ENCODE results near the gene HINT1.
"Not testable (repeated sequence)": the region's sequence is repeated elsewhere in the genome, so short reads cannot be mapped to it uniquely, and the experiment has no call there.

Gene HINT1

DNA sequence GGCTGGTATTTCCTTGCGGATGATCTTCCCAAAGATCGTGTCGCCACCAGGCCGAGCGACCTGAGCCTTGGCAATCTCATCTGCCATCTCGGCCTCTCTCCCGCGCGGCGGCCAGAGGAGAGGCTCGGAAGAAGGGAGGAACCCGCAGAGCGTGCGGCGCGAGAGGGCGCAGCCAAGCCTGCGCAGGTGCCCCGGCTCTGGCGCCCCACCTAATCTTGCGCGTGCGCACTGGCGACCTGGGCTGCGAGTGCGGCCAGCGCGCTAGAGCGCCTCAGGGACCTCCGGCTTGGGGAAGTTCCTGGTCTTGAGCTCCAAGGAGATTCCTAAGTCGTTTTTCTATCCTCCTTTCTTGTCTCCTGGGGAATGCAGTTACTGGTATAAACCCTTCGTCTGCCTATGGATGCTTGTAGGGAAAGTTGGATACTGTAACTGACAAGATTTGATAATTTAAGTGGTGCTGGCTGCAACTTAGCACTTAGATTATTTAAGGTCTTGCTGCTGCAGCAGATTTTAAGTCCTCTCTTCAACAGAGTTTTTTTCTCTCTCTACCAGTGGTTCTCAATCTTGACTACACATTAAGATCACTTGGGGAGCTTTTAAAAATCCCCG, at the start of gene HINT1:
HINT1 (minus strand) TSS at position 138 of the 609 bp plus-strand sequence; CDS start at position 87, 51 bp downstream.
- DNase-seq (ENCODE audit: low read depth in 2 of 2), result peak; percentile 84 to 89

DNA sequence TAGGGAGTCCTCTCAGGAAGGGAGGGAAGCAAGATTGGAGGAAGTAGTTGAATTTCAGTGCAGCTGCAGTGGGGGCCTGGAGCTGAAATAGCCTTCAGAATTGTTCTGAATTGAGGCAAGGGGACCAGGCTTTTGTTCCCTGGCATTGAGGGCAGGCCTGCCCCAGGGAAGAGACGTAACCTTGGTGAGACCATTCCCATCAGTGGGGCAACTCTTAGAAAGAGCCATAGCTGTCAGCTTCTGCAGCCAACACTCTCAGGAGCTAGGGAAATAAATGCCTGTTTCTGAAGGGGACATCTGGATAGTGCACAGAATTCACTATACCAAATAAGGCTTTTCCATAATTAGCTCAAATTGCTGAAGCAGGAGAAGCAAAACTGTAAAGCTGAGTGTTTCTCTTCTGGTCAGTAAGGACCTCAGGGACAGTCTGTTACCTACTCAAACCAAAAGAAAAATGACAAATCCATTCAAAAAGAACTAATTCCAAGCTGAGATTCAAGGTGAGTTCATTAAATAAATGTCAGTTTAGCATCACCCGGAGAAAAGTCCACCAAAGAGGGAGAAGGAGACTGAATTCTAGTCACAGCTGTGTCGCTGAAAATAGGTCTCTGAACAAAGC, 49.7 kb upstream of the HINT1 start:
- DNase-seq (ENCODE audit: low read depth in 2 of 2), result no peak

DNA sequence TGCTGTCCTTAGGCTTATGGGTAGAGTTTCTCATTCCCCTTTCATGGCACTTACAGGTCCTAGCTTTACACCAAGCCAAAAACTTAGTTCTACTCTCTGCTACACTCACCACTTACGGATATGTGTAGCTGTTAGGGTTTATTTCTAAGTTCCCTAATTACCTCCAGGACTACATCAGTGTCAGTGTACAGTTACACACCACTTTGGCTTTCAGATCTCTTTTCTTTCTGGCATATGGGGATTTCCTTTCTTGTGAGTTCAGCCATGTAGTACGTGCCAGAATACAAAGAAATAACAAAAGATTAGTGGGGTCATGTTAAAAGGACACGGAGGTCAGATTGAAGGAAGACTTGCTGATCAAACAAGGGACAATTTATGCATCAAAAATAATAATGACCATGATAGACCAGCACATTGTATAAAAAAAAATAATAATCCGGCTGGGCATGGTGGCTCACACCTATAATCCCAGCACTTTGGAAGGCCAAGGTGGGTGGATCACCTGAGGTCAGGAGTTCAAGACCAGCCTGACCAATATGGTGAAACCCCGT, 47.5 kb upstream of the HINT1 start:
- no peak for DNase-seq (ENCODE audit: low read depth in 2 of 2)

DNA sequence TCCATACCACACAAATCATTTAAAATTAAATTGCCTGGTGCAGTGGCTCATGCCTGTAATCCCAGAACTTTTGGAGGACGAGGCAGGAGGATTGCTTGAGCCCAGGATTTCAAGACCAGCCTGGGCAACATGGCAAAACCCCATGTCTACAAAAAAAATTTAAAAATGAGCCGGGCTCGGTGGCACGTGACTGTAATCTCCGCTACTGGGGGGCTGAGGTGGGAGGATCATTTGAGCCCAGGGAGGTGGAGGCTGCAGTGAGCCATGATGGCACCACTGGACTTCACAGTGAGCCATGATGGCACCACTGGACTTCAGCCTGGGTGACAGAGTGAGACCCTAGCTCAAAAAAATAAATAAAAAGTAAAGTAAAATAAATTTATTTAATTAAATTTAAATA, 46.6 kb upstream of the HINT1 start:
- no peak for DNase-seq (ENCODE audit: low read depth in 2 of 2)

DNA sequence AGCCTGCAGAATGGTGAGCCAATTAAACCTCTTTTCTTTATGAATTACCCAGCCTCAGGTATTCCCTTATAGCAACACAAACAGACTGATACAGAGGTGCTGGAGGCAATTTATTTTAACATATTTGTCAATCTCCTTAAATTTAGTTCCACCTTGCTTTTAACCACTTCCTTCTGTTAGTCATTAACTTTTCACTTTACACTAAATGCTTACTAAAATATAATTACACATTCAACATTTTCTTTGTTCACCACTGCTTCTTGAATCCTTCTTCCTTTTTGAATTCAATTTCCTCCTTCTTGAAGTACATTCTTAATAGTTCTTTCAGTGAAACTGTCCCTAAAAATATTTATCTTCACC, 45.1 kb upstream of the HINT1 start:
- DNase-seq (ENCODE audit: low read depth in 2 of 2), result no peak

DNA sequence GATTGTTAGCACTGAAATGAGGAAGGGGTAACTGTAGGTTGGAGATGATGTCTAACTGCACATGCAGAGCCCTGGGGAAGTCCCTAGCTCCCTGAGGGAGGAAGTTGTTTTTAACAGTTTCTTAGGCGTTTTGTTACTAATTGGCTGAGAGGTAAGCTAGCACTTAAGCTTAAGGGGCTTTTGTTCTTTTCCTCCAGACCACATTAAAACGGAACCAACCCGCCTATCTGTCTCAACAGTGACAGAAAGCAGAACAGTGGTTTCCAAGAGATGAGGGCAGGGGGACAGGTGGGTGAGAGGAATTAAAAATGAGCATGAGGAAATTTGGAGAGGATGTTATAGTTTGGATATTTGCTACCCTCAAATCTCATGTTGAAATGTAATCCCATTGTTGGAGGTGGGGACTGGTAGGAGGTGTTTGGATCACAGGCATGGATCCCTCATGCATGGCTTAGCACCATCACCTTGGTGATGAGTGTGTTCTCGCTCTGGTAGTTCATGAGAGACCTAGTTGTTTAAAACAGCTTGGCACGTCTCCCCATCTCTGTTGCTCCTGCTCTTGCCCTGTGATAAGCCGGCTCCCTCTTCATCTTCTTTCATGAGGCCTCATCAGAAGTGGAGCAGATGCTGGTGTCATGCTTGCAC, 44.6 kb upstream of the HINT1 start:
- DNase-seq (ENCODE audit: low read depth in 2 of 2), result peak in 1 of 2 donors; percentile 9

DNA sequence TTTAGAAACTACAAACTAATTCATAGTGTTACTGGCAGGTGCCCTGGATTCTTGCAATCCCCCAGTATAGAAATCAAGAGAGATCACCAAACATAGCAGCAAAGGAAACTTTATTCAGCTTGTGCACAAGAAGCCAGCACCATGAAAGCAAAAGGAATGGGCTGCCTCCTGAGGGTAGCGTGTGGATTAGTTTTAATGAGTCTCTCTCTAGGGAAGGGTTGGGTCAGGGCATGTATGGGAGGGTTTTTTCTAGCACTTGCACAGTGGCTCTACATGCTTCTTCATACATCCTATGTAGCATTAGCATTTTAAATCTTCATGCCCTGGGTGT, 44.1 kb upstream of the HINT1 start:
- no peak for DNase-seq (ENCODE audit: low read depth in 2 of 2)

DNA sequence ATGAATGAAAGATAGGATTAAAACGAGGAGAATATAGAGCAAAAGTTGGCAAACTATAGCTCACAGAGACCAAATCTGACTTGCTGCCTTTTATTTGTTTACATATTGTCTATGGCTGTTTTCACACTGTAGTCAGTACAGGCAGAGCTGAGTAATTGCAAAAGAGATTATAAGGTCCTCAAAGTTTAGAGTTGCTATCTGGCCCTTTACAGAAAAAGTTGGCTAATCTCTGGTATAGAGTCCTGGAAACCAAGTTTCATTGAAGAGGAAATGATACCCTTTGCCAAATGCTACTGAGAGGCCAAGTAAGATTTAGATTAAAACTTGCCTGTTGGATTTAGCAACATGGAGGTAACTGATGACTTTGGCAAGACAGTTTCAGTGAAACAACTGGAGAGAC, 41.7 kb upstream of the HINT1 start:
- no peak for DNase-seq (ENCODE audit: low read depth in 2 of 2)

DNA sequence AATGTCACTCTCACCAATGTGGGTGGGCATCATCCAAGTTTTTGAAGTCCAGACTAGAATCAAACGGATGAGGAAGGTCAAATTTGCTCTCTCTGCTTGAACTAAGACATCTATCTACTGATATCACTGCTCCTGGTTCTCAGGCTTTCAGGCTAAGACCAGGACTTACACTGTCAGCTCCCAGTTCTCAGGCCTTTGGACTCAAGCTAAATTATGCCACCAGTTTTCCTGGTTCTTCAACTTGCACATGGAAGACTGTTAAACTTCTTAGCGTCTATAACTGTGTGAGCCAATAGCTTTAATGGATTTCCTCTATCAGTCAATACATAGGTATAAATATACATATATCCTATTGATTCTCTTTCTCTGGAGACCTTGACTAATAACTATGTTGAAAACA, 41.0 kb upstream of the HINT1 start:
- DNase-seq (ENCODE audit: low read depth in 2 of 2), result no peak

DNA sequence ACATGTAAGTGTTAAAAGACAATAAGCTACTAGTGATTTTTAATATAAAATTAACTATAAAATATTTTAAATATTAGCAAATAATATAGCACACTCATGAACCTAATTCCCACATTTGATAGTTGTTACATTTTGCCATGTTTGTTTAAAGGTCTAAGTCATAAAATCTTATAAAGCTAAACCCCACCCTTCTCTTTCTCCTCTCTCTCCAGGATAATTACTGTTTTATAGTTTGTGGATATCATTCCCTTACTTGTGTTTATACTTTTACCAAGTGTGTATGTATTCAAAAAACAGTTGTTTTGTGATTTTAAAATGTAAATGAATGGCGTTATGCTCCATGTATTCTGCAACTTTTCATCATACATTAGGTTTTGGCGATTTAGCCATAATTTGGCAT, 39.9 kb upstream of the HINT1 start:
- no peak for DNase-seq (ENCODE audit: low read depth in 2 of 2)

DNA sequence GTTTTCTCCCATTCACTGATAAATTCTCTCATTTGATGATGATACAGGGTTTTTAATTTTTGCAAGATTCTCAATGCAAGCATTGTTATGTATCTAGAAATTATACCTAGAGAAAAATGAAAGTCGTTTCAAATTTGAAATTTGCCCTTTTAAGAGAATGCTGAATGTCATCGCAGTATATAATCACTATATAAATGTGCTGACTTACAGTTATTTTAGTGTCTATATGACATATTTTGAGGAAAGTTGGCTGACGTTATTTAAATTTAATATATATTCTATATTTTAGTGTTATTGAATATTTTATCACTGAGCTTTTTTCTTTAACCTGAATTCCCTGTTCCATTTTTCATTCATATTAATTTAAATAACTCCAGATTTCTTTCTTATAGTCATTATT, 35.5 kb upstream of the HINT1 start:
- no peak for DNase-seq (ENCODE audit: low read depth in 2 of 2)

DNA sequence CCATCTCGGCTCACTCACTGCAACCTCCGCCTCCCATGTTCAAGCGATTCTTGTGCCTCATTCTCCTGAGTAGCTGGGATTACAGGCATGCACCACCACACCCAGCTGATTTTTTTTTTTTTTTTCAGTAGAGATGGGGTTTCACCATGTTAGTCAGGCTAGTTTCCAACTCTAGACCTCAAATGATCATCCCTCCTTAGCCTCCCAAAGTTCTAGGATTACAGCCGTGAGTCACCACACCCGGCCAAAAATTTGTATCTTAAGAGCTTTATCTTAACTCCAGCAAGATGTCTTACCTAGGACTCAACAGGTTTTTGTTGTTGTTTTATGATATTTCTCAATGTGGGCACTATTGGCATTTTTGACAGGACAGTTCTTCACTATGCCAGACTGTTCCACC, 33.6 kb upstream of the HINT1 start:
- no peak for DNase-seq (ENCODE audit: low read depth in 2 of 2)

DNA sequence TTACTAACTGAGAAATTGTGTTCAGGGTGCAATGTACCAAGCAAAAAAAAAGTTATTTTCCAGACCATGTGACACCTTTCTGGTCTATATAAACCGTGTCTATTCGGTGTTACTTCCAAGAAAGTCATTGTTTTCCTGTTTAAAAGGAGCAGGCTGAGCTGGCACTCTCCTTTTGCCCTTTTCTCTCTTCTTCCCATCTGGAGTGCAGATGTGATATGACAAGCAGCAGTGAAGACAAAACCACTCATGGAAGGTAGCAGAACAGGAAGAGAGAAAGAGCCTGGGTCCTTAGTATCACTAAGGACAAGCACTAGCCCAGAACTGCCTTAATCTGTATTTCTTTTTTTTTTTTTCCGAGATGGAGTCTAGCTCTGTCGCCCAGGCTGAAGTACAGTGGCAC, 31.3 kb upstream of the HINT1 start:
- no peak for DNase-seq (ENCODE audit: low read depth in 2 of 2)

DNA sequence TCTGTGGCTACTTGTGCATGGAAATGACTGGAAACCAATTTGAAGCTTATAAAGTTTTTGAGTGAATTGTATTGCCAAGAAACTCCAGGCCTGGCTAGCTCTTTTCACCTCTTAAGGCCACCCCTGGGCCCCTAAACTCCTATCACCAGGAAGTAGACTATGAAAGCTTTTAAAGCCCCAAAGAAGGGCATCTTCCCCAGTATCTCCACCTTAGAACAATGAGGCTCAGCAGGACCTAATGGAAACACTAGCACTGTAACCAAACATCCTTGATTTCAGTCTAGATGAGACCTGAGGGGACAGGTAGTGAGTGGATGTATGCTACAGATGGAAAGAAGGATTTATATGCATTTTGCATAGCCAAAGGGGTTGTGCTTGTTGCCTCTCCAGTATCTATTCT, 30.6 kb upstream of the HINT1 start:
- no peak for DNase-seq (ENCODE audit: low read depth in 2 of 2)

DNA sequence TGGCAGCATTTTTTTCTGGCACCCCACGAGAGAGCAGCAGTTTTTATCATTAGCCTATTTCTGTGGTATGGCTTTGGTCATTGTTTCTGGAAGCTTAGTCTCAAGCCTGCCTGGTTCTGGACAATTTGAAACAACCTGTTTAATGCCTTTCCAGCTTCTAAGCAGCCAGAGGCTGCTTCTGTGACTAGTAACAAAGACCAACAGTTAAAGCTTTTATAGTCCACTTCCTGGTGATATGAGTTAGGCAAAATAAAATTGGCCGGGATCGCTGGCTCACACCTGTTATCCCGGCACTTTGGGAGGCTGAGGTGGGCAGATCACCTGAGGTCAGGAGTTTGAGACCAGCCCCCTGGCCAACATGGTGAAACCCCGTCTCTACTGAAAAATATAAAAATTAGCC, 29.7 kb upstream of the HINT1 start:
- no peak for DNase-seq (ENCODE audit: low read depth in 2 of 2)

DNA sequence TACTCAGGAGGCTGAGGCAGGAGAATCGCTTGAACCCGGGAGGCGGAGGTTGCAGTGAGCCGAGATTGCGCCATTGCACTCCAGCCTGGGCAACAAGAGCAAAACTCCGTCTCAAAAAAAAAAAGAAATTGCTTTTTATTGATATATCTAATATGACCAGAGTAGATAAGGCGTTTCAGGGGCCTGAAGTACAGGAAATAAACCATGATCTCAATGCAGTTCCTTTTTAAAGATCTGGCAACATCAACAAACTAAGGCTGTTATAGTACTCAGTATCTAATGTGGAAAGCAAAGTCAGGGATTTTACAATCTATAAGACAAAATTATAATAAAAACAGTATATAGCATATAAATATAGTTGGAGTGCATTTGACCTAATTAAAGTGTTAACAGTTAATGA, 28.8 kb upstream of the HINT1 start:
- not testable (repeated sequence) for DNase-seq (ENCODE audit: low read depth in 2 of 2)

DNA sequence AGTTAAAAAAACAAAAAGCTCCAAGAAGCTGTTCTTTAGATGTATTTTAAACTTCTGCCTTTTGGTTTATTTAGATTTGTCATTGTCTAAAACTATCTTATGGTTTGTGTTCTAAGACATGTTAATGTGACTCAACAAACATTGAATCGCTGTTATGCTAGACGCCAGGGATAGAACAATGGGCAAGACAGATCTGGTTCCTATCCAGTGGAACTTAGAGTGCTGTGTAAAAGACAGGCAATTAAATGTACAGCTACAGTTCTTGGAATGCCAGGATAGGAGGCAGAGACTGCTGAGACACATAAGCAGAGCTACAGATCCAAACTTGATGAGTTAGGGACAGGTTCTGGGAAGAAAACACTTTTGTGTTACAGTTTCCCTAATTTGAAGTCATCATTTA, 28.1 kb upstream of the HINT1 start:
- DNase-seq (ENCODE audit: low read depth in 2 of 2), result no peak

DNA sequence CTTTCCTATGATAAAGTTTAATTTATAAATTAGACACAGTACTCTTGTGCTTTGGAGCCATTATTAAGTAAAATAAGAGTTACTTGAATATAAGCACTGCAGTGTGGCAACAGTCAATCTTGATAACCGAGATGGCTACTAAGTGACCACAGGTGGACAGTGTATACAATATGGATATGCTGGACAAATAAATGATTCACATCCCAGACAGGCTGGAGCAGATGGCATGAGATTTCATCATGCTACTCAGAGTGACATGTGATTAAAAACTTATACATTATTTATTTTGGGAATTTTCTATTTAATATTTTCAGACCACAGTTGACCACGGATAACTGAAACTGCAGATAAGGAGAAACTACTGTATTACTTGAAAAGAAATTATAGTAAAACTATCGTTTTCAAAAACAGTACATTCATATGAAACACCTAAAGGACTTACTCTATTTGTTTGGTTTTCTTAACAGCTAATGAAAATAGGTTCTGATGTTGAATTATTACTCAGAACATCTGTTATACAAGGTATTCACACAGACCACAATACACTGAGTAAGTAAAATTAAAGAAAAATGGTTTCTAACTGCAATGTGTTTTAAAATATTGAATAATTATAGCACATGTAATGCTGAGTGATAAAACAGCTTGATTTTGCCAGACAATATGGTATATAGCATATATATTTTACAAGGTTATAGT, 21.7 kb upstream of the HINT1 start:
- DNase-seq (ENCODE audit: low read depth in 2 of 2), result no peak

DNA sequence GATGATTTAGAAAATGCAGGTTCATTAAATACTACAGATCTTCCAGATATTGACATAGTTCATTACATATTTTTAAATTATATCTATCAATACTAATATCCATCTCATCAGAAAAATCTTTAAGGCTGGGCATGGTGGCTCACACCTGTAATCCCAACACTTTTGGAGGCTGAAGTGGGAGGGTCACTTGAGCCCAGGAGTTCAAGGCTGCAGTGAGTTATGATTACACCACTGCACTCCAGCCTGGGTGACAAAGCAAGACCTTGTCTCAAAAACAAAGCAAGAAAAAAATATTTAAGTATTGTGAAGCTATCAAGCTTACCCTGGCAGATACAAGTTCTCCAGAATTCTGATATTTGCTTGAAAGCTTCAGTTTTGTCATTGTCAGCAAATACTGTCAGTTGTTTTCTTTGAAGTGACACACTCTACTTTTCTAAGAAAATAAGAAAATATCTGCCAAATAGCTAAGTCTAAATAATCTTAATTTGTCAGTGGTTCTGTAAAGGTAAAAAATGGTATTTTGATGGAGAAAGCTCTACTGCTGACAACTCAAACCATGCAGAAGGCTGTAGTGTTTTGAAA, 20.6 kb upstream of the HINT1 start:
- no peak for DNase-seq (ENCODE audit: low read depth in 2 of 2)

DNA sequence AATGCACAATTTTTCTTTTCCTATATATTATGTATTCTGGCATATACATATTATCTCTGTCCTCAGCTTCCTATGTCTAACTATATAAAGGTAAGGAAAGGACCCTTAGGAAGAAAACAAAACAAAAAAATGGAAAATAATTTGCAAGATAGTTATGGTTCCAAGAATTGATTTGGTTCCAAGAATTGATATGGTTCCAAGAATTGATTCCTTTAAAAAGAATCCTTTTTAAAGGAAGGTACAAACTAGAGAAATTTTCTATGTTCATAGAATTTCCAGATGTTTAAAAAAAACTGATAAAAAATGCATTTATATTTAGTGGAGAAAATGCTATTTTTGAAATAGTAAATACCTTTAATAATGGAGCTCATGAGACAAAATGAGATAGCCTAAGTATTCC, 17.8 kb upstream of the HINT1 start:
- DNase-seq (ENCODE audit: low read depth in 2 of 2), result no peak

DNA sequence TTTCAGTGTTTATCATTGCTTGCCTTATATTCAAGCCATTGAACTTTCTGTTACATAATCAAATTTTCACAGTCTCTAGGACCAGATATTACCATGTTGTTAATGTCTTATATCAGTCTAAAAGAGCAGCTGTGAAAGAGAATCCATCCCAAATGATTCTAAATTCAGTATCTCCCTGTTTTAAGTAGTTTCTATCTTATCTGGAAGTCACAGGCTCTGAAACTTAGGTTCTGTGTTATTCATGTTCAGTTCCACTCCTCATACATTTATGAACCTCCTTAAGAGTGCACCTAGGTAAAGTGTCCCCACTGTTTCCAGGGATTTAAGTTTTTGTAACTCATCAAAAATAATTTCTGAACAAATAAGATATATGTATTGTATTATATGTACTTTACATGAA, 15.4 kb upstream of the HINT1 start:
- no peak for DNase-seq (ENCODE audit: low read depth in 2 of 2)

DNA sequence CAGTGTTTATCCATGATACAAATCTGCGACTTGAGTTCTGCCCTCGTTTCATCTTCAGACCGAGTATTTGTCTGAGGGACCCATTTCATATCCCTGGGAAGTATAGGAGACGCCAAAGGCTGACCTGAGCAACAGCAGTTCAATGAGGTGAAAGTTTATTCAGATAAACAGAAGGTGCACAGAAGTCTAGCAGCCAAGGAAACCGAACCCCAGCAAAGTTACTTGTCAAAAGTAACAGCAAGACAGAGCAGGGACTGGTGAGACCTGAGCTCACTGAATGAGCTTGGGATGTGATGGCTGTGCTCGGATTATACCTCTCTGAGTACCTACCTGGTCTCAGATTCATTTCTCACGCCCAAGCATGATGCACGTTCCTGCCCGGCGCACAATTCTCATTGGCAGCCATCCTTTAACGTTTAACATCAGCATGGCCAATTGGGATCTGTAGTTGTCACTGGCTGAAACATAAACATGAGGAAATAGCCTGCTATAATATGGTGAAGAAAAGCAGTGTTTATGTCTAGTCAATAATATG, 6.3 kb upstream of the HINT1 start:
- no peak for DNase-seq (ENCODE audit: low read depth in 2 of 2)
